HG03025 (cell line): ENCODE measurements around the gene ARHGEF10L.

Source experiments
- ATAC-seq: cut with Tn5 transposase; IDR thresholded peaks from one replicate; pipeline ENCODE4 v1.9.1; 2021; ENCODE audit warnings: mild to moderate bottlenecking, moderate library complexity; ENCODE audit not compliant: unreplicated experiment, low FRiP score

The ARHGEF10L gene

GRCh38 chr1:17566417-17566816, 26.9 kb downstream of the ARHGEF10L start:
- no peak for ATAC-seq

GRCh38 chr1:17566892-17567291, 27.4 kb downstream of the ARHGEF10L start:
- no peak for ATAC-seq

- no peak for ATAC-seq
These were observed 28.1 kb downstream of the ARHGEF10L start for GRCh38 chr1:17567582-17567981.

- no peak for ATAC-seq
These were observed 28.8 kb downstream of the ARHGEF10L start for GRCh38 chr1:17568014-17568900.

GRCh38 chr1:17569200-17570139, 30.0 kb downstream of the ARHGEF10L start:
- no peak for ATAC-seq

GRCh38 chr1:17570228-17570627, 30.7 kb downstream of the ARHGEF10L start:
- ATAC-seq = no peak

GRCh38 chr1:17572264-17572985, 32.9 kb downstream of the ARHGEF10L start:
- no peak for ATAC-seq

GRCh38 chr1:17573518-17574041, 34.1 kb downstream of the ARHGEF10L start:
- no peak for ATAC-seq

- no peak for ATAC-seq
These were observed 35.0 kb downstream of the ARHGEF10L start for GRCh38 chr1:17574516-17574915.

- no peak for ATAC-seq
These were observed 36.5 kb downstream of the ARHGEF10L start for GRCh38 chr1:17575797-17576518.

- no peak for ATAC-seq
These were observed 37.0 kb downstream of the ARHGEF10L start for GRCh38 chr1:17576519-17576853.

- no peak for ATAC-seq
These were observed 38.4 kb downstream of the ARHGEF10L start for GRCh38 chr1:17577907-17578297.

GRCh38 chr1:17579951-17580939, 40.7 kb downstream of the ARHGEF10L start:
- ATAC-seq = no peak

GRCh38 chr1:17581389-17582123, 42.1 kb downstream of the ARHGEF10L start:
- ATAC-seq = no peak

- ATAC-seq = no peak
These were observed 42.8 kb downstream of the ARHGEF10L start for GRCh38 chr1:17582124-17582774.

GRCh38 chr1:17584539-17584938, 45.0 kb downstream of the ARHGEF10L start:
- ATAC-seq = no peak

- no peak for ATAC-seq
These were observed 45.9 kb downstream of the ARHGEF10L start for GRCh38 chr1:17585266-17585987.
